Measurements from ENCODE around the gene PRSS35. TPM values are rescaled to one million over a fixed set of nuclear protein-coding genes. Genes with fewer than 3 reads are reported as not detected.

The PRSS35 gene
- total and polyA plus RNA-seq, 2 of the 13 experiments (the other 11 are each of a cell fraction or from before 2014, with no cell fraction given) = not detected

DNA sequence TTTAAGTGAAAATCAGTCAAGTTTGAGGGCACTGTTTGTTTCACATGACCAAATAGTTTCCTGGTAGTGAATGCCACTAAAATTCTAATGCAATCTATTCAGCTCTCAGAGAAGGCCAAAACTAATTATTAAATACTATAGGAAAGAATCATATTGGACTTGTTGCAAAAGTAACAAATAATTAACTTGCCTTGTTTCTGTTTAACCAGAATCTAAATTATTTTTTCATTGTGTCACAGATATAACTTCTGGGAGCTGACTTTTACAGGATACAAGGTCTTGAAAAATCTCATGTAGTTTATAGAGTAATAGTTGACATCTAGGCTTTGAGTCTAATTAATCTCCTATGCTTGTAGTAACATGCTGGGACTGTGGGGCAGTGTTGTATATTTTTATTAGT is 44.5 kb downstream of the PRSS35 start:
- DNase-seq (ENCODE audit: low spot score) = no peak
- no peak for FAIRE-seq
- ChIA-PET CTCF (ENCODE audit: low intra/inter-chr PET ratio, low total read pairs) (no interaction called here), POLR2A (no interaction called here)
- Histone ChIP-seq H3K27ac (ENCODE audit: extremely low read length, insufficient read depth, low read length) (no peak overlapping the region), H2AFZ (ENCODE audit: low read length) (no peak overlapping the region), H3K9ac (ENCODE audit: insufficient read depth, low read depth, low read length) (no peak overlapping the region), H3K4me3 (replicated peaks in 1 of 3; ENCODE audit: insufficient read depth in 1 of 3, low read depth in 2 of 3, low read length in 3 of 3) (no peak overlapping the region), H3K9me3 (ENCODE audit: low read length) (no peaks in the 10 kb centered on the region), H3K27me3 (ENCODE audit: control insufficient read depth in 1 of 2, insufficient read depth in 2 of 2, low read length in 2 of 2) (no peaks in the 10 kb centered on the region), H3K4me1 (ENCODE audit: insufficient read depth, low read length) (no peaks in the 10 kb centered on the region), H3K79me2 (ENCODE audit: insufficient read depth, low read length) (no peaks in the 10 kb centered on the region), H3K4me2 (ENCODE audit: low read depth, low read length) (no peak overlapping the region), H4K20me1 (ENCODE audit: insufficient read depth, low read length) (no peaks in the 10 kb centered on the region), H3K36me3 (replicated peaks in 1 of 2; ENCODE audit: control insufficient read depth in 1 of 2, insufficient read depth in 2 of 2, low read length in 2 of 2) (no peaks in the 10 kb centered on the region)
- in situ Hi-C loops (cut with HindIII; ENCODE audit: extremely low pct_ligation_motif_present, low pct_unique_long_range_greater_than_20kb) (no loop called here), intact Hi-C loops (cut with micrococcal nuclease; ENCODE audit: unreplicated experiment) (no loop called here)
- no TSS peak for BruUV-seq (replicated peaks)
- no peak for TF ChIP-seq ZNF124 (CRISPR knock-in tag; IDR thresholded peaks at IDR 0.05)
- no peak for TF ChIP-seq RBM22 (optimal IDR thresholded peaks at IDR 0.05; ENCODE audit: low read length)
- TF ChIP-seq ZNF10 (CRISPR knock-in tag; IDR thresholded peaks at IDR 0.05; ENCODE audit: borderline replicate concordance, low read depth) = no peak
- TF ChIP-seq ZNF260 (CRISPR knock-in tag; IDR thresholded peaks at IDR 0.05; ENCODE audit: borderline replicate concordance, low read depth) = no peak
- no peak for TF ChIP-seq NKX3-1 (CRISPR knock-in tag; IDR thresholded peaks at IDR 0.05)
- TF ChIP-seq NCOA2 (CRISPR knock-in tag; IDR thresholded peaks at IDR 0.05) = no peak
- no peak for TF ChIP-seq ZMYM2 (CRISPR knock-in tag; IDR thresholded peaks at IDR 0.05)
- no peak for TF ChIP-seq SRSF4 (IDR thresholded peaks at IDR 0.05; ENCODE audit: low read depth, low read length, poor library complexity, severe bottlenecking)
- no peak for TF ChIP-seq SNRNP70 (IDR thresholded peaks at IDR 0.05; ENCODE audit: low read depth, low read length)
- TF ChIP-seq, protein P1, sequence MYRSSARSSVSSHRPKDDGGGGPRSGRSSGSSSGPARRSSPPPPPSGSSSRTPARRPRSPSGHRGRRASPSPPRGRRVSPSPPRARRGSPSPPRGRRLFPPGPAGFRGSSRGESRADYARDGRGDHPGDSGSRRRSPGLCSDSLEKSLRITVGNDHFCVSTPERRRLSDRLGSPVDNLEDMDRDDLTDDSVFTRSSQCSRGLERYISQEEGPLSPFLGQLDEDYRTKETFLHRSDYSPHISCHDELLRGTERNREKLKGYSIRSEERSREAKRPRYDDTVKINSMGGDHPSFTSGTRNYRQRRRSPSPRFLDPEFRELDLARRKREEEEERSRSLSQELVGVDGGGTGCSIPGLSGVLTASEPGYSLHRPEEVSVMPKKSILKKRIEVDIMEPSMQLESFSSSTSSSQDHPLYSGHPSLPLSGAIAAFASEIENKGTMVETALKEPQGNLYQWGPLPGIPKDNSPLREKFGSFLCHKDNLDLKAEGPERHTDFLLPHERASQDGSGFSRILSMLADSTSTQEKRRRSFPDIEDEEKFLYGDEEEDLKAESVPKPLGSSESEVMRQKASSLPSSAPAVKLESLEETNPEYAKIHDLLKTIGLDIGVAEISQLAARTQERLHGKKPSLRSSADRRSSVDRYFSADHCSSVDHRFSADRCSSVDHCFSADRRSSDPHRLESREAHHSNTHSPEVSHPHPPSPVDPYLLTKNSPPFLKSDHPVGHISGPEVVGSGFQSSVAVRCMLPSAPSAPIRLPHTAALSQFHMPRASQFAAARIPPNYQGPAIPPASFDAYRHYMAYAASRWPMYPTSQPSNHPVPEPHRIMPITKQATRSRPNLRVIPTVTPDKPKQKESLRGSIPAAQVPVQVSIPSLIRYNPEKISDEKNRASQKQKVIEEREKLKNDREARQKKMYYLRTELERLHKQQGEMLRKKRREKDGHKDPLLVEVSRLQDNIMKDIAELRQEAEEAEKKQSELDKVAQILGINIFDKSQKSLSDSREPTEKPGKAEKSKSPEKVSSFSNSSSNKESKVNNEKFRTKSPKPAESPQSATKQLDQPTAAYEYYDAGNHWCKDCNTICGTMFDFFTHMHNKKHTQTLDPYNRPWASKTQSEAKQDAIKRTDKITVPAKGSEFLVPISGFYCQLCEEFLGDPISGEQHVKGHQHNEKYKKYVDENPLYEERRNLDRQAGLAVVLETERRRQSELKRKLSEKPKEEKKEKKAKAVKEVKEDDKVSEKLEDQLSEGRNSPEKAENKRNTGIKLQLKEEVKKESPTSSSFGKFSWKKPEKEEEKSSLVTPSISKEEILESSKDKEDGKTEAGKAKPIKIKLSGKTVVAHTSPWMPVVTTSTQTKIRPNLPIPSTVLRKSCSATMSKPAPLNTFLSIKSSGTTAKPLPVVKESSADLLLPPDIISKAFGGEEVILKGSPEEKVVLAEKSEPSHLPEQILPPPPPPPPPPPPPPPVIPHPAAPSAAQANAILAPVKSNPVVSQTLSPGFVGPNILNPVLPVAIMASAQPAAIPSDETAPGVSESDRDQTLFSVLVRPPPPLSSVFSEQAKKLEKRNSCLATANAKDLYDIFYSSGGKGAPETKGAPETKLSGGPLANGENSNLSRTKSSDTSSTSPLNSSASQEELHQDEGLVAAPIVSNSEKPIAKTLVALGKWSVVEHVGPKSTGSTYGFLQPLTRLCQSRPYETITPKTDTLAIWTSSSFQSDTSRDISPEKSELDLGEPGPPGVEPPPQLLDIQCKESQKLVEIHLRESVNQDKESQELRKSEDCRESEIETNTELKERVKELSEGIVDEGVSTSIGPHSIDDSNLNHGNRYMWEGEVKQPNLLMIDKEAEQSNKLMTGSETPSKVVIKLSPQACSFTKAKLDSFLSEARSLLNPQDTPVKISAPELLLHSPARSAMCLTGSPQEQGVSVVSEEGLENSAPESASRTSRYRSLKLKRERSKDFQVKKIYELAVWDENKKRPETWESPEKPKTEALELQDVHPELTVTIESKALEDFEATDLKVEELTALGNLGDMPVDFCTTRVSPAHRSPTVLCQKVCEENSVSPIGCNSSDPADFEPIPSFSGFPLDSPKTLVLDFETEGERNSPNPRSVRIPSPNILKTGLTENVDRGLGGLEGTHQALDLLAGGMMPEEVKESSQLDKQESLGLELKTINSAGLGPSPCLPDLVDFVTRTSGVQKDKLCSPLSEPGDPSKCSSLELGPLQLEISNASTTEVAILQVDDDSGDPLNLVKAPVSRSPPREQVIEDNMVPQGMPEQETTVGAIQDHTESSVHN (CRISPR knock-in tag; IDR thresholded peaks at IDR 0.05) = no peak
- TF ChIP-seq PRPF4 (IDR thresholded peaks at IDR 0.05; ENCODE audit: low read depth, low read length, poor library complexity, severe bottlenecking) = no peak
- ATAC-seq = no peak

Data from HepG2 (cell line).